Measurements from ENCODE around the gene BNC2.

The BNC2 gene

DNA sequence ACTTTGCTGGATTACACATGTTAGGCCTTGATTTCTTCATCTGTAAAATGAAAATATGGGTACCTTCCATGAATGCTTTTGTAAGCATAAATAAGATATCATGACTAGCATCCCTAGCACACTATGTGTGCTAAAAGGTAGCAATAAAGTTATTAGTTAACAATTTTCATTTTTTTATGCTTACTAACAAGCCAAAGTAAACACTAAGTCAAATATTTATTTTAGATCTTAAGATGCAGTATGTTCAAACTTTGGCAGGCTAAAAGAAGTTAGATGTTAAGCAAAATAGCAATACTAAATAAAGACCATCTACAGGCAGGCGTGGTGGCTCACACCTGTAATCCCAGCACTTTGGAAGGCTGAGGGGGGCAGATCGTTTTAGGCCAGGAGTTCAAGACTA, 169.1 kb downstream of the BNC2 start:
- H3K4me3 ChIP-seq (ENCODE audit: low read depth, low read length), result no peak overlapping the region
- no peak for TF ChIP-seq CTCF (IDR thresholded peaks at IDR 0.05)
- no peaks in the 10 kb centered on the region for H3K9me3 ChIP-seq (ENCODE audit: control insufficient read depth, low read length)
- H3K79me2 ChIP-seq, result no peaks in the 10 kb centered on the region
- H3K27ac ChIP-seq, result no peak overlapping the region
- H3K4me1 ChIP-seq, result no peaks in the 10 kb centered on the region
- H3K27me3 ChIP-seq (ENCODE audit: control insufficient read depth, insufficient read depth, low read length), result no peaks in the 10 kb centered on the region
- no peaks in the 10 kb centered on the region for H3K36me3 ChIP-seq (ENCODE audit: control insufficient read depth, insufficient read depth, low read length)
- no peak overlapping the region for H3K9ac ChIP-seq
- no peak overlapping the region for H3K4me2 ChIP-seq (ENCODE audit: low read length)
- no peak overlapping the region for H2AFZ ChIP-seq

DNA sequence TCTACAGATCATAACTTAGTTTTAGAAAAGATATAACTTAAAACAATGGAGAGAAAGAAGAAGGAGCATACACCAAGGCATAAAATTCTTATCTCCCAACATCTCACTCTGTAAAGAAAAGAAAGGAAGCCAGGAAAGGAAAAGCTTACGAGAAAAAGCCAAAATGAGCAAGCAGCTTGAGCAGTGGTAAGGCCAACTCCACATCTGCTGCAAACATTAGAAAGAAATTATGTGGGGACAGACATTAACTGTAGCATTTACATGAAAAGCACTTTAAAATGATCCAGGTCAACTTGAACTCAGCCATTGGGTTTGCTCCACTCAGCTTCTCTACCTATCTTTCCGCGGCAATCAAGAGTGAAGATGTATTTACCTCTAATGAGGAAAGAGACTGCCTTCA, 176.9 kb downstream of the BNC2 start:
- Histone ChIP-seq H3K27me3 (ENCODE audit: control insufficient read depth, insufficient read depth, low read length) (no peaks in the 10 kb centered on the region), H3K4me3 (ENCODE audit: low read depth, low read length) (no peak overlapping the region), H3K36me3 (ENCODE audit: control insufficient read depth, insufficient read depth, low read length) (no peaks in the 10 kb centered on the region), H3K79me2 (no peaks in the 10 kb centered on the region), H3K4me2 (ENCODE audit: low read length) (no peak overlapping the region), H3K9me3 (ENCODE audit: control insufficient read depth, low read length) (no peaks in the 10 kb centered on the region), H3K4me1 (no peaks in the 10 kb centered on the region), H3K27ac (no peak overlapping the region), H3K9ac (no peak overlapping the region), H2AFZ (no peak overlapping the region)
- no peak for TF ChIP-seq CTCF (IDR thresholded peaks at IDR 0.05)

DNA sequence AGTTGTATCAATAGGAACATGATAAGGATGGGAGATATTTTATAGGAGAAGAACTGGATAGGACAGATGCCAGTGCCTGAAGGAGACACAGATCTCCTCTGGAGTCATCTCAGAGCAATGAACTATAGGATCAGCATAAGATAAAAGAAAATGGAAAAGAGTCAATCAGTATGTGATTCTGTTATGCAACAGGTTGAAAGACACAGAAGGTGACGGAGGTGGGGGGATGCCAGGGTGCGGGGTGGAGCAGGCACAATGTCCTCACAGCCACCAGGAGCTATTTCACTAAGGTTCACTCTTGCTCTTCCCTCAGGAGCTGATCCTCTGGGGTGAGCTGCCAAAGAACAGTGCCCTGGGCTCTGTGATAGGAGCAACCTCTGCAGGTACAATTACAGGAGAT, 179.8 kb downstream of the BNC2 start:
- no peak for TF ChIP-seq CTCF (IDR thresholded peaks at IDR 0.05)
- Histone ChIP-seq H3K27me3 (ENCODE audit: control insufficient read depth, insufficient read depth, low read length) (no peaks in the 10 kb centered on the region), H3K4me3 (ENCODE audit: low read depth, low read length) (no peak overlapping the region), H3K9ac (no peak overlapping the region), H2AFZ (no peak overlapping the region), H3K4me1 (no peaks in the 10 kb centered on the region), H3K9me3 (ENCODE audit: control insufficient read depth, low read length) (no peaks in the 10 kb centered on the region), H3K36me3 (ENCODE audit: control insufficient read depth, insufficient read depth, low read length) (no peaks in the 10 kb centered on the region), H3K4me2 (ENCODE audit: low read length) (no peak overlapping the region), H3K79me2 (no peaks in the 10 kb centered on the region), H3K27ac (no peak overlapping the region)

- Histone ChIP-seq H3K36me3 (ENCODE audit: control insufficient read depth, insufficient read depth, low read length) (no peaks in the 10 kb centered on the region), H3K4me2 (ENCODE audit: low read length) (no peak overlapping the region), H3K79me2 (no peaks in the 10 kb centered on the region), H3K4me3 (ENCODE audit: low read depth, low read length) (no peak overlapping the region), H3K9ac (no peak overlapping the region), H3K27me3 (ENCODE audit: control insufficient read depth, insufficient read depth, low read length) (no peaks in the 10 kb centered on the region), H3K27ac (no peak overlapping the region), H3K9me3 (ENCODE audit: control insufficient read depth, low read length) (no peaks in the 10 kb centered on the region), H2AFZ (no peak overlapping the region), H3K4me1 (no peaks in the 10 kb centered on the region)
- no peak for TF ChIP-seq CTCF (IDR thresholded peaks at IDR 0.05)
Observed at GRCh38 chr9:16690205-16690604, 180.3 kb downstream of the BNC2 start.

- H3K9me3 ChIP-seq (ENCODE audit: control insufficient read depth, low read length), result no peaks in the 10 kb centered on the region
- no peaks in the 10 kb centered on the region for H3K27me3 ChIP-seq (ENCODE audit: control insufficient read depth, insufficient read depth, low read length)
- H2AFZ ChIP-seq, result no peak overlapping the region
- H3K36me3 ChIP-seq (ENCODE audit: control insufficient read depth, insufficient read depth, low read length), result no peaks in the 10 kb centered on the region
- H3K27ac ChIP-seq, result no peak overlapping the region
- no peak overlapping the region for H3K9ac ChIP-seq
- no peaks in the 10 kb centered on the region for H3K4me1 ChIP-seq
- H3K79me2 ChIP-seq, result no peaks in the 10 kb centered on the region
- no peak overlapping the region for H3K4me3 ChIP-seq (ENCODE audit: low read depth, low read length)
- TF ChIP-seq CTCF (IDR thresholded peaks at IDR 0.05), result no peak
- peak overlapping the region; percentile 15 for H3K4me2 ChIP-seq (ENCODE audit: low read length)
Observed at GRCh38 chr9:16689351-16689938, 181.0 kb downstream of the BNC2 start.

Measured in parathyroid adenoma (tissue), 2 donors.